Activated effector memory CD4-positive, alpha-beta T cell treated with anti-CD3 and anti-CD28 coated beads, Interleukin-2, amount 50 U/mL, for 16 hours (primary cell): ENCODE results near the gene RPS14.

Experiments used
- DNase-seq: peaks from one replicate; pipeline ENCODE4 v3.0.0-alpha.2; 2020

Gene RPS14

GRCh38 chr5:150449517-150450339, at the start of gene RPS14:
TSS of gene RPS14 (minus strand) at chr5:150449739. CDS start at chr5:150447733, 2,006 bp downstream.
- peak; percentile 98 for DNase-seq

GRCh38 chr5:150498971-150499370, 49.4 kb upstream of the RPS14 start:
- DNase-seq: no peak

- no peak for DNase-seq
These were observed 49.0 kb upstream of the RPS14 start for GRCh38 chr5:150498501-150498900.

DNA sequence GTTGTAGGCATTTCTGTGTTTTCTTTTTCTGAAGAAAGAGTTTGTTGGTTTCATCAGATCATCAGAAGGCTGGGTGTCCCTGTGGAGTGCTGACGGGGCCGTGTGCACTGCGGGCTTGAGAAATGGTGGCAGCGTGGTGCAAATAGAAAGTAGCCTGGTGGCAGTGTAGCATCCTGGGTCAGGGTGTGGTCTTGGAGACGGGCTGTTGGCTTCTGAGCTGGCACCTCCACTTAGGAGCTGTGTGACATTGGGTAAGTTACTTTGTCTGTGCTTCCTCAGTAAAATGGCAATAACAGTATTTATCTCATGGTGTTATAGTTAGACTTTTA, 48.4 kb upstream of the RPS14 start:
- no peak for DNase-seq

- no peak for DNase-seq
These were observed 47.9 kb upstream of the RPS14 start for GRCh38 chr5:150497274-150497988.

DNA sequence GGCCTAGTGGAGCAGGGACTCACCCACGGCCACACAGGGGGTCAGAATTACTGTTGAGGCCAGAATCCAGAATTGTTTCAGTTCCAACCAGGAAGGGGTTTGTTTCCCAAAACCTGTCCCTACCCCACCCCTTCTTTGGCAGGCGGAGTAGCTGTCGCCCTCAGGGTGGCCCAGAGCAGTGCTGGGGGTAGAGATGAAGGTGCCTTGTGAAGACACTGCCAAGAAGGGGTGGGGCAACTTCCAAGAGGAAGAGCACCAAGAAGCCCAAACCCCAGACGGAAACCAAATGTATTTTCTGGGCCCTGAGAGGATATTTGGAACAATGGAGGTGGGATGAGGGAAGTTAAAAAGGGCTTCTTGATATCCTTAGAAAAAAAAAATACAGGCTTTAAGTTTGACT, 47.0 kb upstream of the RPS14 start:
- no peak for DNase-seq

DNA sequence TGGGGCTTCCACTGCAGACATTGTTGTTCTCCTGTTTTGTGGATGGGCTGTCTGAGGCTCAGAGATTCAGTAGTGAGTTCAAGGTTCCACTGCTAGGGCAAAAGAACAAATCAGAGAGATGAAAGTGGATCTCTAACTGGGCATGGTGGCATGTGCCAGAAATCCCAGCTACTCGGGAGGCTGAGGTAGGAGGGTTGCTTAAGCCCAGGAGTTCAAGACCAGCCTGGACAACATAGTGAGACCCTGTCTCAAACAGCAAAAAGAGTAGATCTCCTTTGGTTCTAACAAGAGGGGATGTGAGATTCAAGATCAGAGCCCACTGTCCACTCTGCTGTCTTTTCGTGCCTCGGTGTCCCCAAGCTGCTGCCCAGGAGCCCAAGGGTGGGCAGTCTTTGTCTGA, 46.6 kb upstream of the RPS14 start:
- no peak for DNase-seq

GRCh38 chr5:150492621-150493020, 43.1 kb upstream of the RPS14 start:
- DNase-seq: no peak

- DNase-seq: no peak
These were observed 42.3 kb upstream of the RPS14 start for GRCh38 chr5:150491876-150492275.

DNA sequence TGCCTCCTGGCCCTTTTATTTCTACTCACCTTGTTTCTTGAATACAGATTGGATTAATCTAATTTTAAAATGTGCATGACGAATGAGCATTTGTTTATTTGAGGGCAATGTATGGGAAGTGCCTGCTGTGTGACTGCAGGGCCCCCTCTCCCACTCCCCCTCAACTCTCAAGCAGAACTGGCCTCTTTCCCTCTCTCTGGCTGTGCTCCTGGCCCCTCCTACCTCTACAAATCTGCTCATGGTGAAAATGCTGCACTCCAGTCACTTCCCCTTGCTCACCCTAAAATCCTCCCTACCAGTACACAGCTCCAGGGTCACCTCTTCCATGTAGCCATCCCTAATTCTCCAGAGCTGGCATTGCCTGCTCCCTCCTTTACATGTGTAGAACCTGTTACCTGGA, 41.2 kb upstream of the RPS14 start:
- no peak for DNase-seq

- no peak for DNase-seq
These were observed 40.7 kb upstream of the RPS14 start for GRCh38 chr5:150490296-150490669.

- DNase-seq: no peak
These were observed 40.1 kb upstream of the RPS14 start for GRCh38 chr5:150489360-150490295.

GRCh38 chr5:150488519-150489359, 39.2 kb upstream of the RPS14 start:
- DNase-seq: no peak

GRCh38 chr5:150487199-150488061, 37.9 kb upstream of the RPS14 start:
- no peak for DNase-seq

GRCh38 chr5:150486402-150487198, 37.1 kb upstream of the RPS14 start:
- DNase-seq: peak; percentile 72

DNA sequence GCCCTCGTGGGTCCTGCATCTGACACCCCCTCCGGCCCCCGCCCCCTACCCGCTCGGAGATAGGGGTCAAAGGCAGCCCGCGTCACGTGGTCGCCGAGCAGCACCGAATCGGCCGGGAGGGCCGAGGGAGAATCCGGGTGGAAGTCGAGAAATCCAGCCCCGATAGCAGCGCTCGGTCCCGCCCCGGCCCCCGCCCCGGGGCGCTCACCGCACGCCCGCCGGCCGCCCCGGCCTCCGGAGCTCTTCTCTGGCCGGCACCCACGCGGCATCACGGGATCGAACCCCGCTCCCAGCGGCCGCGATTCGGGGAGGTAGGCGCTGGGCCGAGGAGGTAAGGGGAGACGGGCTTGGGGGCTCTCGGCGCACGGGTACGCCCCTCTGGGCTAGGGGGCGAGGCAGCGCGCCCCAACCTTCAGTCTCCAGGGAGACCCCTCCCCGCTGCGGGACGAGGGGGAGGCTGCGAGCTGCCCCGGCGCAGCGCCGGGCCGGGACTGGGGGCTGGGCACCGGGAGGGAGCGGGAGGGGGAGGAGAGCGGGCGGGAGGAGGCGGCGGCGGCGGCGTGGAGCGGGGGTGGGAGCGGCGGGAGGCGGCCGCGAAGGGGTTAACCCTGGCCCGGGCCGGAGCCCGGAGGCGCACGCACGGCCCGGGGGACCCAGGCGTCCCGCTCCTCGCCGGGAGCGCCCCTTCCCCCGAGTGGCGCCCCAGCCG, 36.3 kb upstream of the RPS14 start:
- DNase-seq: peak; percentile 68

- no peak for DNase-seq
These were observed 35.6 kb upstream of the RPS14 start for GRCh38 chr5:150484964-150485692.

- no peak for DNase-seq
These were observed 32.5 kb upstream of the RPS14 start for GRCh38 chr5:150481972-150482406.

DNA sequence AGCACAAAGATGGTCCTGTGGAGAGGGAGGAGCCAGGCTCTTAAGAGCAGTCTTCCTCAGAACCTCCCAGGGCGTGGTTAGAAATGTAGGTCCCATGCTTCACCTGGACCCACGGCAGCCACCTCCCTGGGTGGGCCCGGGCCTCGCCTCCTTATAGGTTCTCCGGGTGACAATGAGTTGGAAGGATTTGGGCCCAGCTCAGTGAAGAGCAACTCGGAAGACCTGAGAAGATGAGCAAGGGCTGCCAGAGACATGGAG, 32.1 kb upstream of the RPS14 start:
- no peak for DNase-seq
